A549 (cell line): ENCODE results near the gene MGRN1. TPM values are rescaled to one million over a fixed set of nuclear protein-coding genes. Genes with fewer than 3 reads are reported as not detected.

Source experiments
- ATAC-seq, 2 experiments: fragments of 200-7000 bp in 1 of 2; fragments of >200 bp in 1 of 2; cut with Nextera tagmentation in 1 of 2; cut with Tn5 transposase in 1 of 2; 3 replicates each; pipeline versions ENCODE4 v1.8.0 to v1.9.1; 2018 to 2020; ENCODE audit warnings: mild to moderate bottlenecking in 1 of 2, moderate library complexity in 1 of 2
- CTCF ChIA-PET: fragments of 300-600 bp; sonication (Branson Sonifier 250); formaldehyde crosslinking; extraction: SDS; loops from one replicate; lab custom pipeline; 2021; ENCODE audit warnings: antibody characterized with exemption, inconsistent platforms; lab: Yijun Ruan, JAX
- POLR2A ChIA-PET: fragments of 350-600 bp; formaldehyde crosslinking; extraction: SDS; loops from one replicate; lab custom pipeline; 2021; ENCODE audit warnings: antibody characterized with exemption, inconsistent platforms; lab: Yijun Ruan, JAX
- DNase-seq, 2 experiments: peaks; one replicate each; pipeline versions ENCODE4 v3.0.0 to v3.0.0-alpha.2; 2011 to 2016; ENCODE audit warnings: low read depth in 1 of 2, low spot score in 1 of 2
- FAIRE-seq: peaks from 2 replicates; lab custom pipeline; 2011; peaks lifted over from hg19 to GRCh38; lab: Jason Lieb, UNC
- H3K27ac ChIP-seq, 2 experiments: fragments of >200 bp; sonication (Bioruptor Twin); formaldehyde crosslinking; 3 replicates each; pipeline ENCODE4 v1.5.1; 2016 to 2017
- H3K4me1 ChIP-seq: fragments of >200 bp; sonication (Bioruptor Twin); formaldehyde crosslinking; 3 replicates; pipeline ENCODE4 v1.6.1; 2016
- H3K4me2 ChIP-seq: fragments of >200 bp; sonication (Bioruptor Twin); formaldehyde crosslinking; 3 replicates; pipeline ENCODE4 v1.6.1; 2016
- H3K4me3 ChIP-seq: fragments of >200 bp; sonication (Bioruptor Twin); formaldehyde crosslinking; 3 replicates; pipeline ENCODE4 v1.5.1; 2016
- H3K9me3 ChIP-seq: fragments of >200 bp; sonication (Bioruptor Twin); formaldehyde crosslinking; 3 replicates; pipeline ENCODE4 v1.6.1; 2016
- BCL3 ChIP-seq: fragments of >200 bp; sonication (Bioruptor Twin); formaldehyde crosslinking; IDR thresholded peaks from 3 replicates; pipeline ENCODE4 v1.6.1; 2016
- BHLHE40 ChIP-seq: IDR thresholded peaks from 2 replicates; pipeline ENCODE4 v1.6.1; 2012; ENCODE audit warnings: low read depth, low read length, inconsistent platforms
- CBX8 ChIP-seq: fragments of 200-600 bp; sonication (generic); IDR thresholded peaks from 2 replicates; pipeline ENCODE4 v1.6.1; 2016
- CHD4 ChIP-seq: fragments of 200-600 bp; sonication (generic); IDR thresholded peaks from 2 replicates; pipeline ENCODE4 v1.6.1; 2016; ENCODE audit warnings: antibody characterized with exemption, mild to moderate bottlenecking, borderline replicate concordance
- CTCF ChIP-seq: fragments of >200 bp; sonication (Bioruptor Twin); formaldehyde crosslinking; IDR thresholded peaks from 3 replicates; pipeline ENCODE4 v1.5.1; 2016
- EHF ChIP-seq: fragments of 250-450 bp; sonication (Bioruptor Pico); IDR thresholded peaks from 2 replicates; pipeline ENCODE4 v1.5.0; 2020; ENCODE audit warnings: mild to moderate bottlenecking
- EHMT2 ChIP-seq: fragments of 200-600 bp; sonication (generic); IDR thresholded peaks from 2 replicates; pipeline ENCODE4 v1.6.1; 2016; ENCODE audit warnings: antibody characterized with exemption, low read depth, mild to moderate bottlenecking, moderate library complexity
- EP300 ChIP-seq, 2 experiments: fragments of >200 bp; sonication (Bioruptor Twin); formaldehyde crosslinking; IDR thresholded peaks; 2 replicates in 1 of 2; 3 replicates in 1 of 2; pipeline ENCODE4 v1.6.1; 2016 to 2017
- FOSL2 ChIP-seq, 2 experiments: fragments of 450-650 bp in 1 of 2; fragments of >200 bp in 1 of 2; sonication (Bioruptor Twin) in 1 of 2; formaldehyde crosslinking; IDR thresholded peaks; 2 replicates each; pipeline versions ENCODE4 v1.5.0 to v1.6.1; 2016 to 2020; ENCODE audit warnings: mild to moderate bottlenecking in 1 of 2, moderate library complexity in 1 of 2
- HDAC2 ChIP-seq: fragments of 200-600 bp; sonication (generic); IDR thresholded peaks from 2 replicates; pipeline ENCODE4 v1.6.1; 2016
- HES2 ChIP-seq: fragments of >200 bp; sonication (Bioruptor Twin); formaldehyde crosslinking; IDR thresholded peaks from 2 replicates; pipeline ENCODE4 v1.6.1; 2016
- HEYL ChIP-seq: fragments of 250-450 bp; sonication (Bioruptor Pico); IDR thresholded peaks from 2 replicates; pipeline ENCODE4 v1.8.0; 2021; ENCODE audit warnings: mild to moderate bottlenecking, moderate library complexity
- HOXB5 ChIP-seq: fragments of 250-450 bp; sonication (Bioruptor Pico); IDR thresholded peaks from 2 replicates; pipeline ENCODE4 v1.5.0; 2020; ENCODE audit warnings: mild to moderate bottlenecking, moderate library complexity
- JUNB ChIP-seq: fragments of >200 bp; sonication (Bioruptor Twin); formaldehyde crosslinking; IDR thresholded peaks from 2 replicates; pipeline ENCODE4 v1.6.1; 2016
- KDM1A ChIP-seq: fragments of 200-600 bp; sonication (generic); IDR thresholded peaks from 2 replicates; pipeline ENCODE4 v1.6.1; 2016; ENCODE audit warnings: low read depth, mild to moderate bottlenecking
- KDM5A ChIP-seq: fragments of 200-600 bp; sonication (generic); IDR thresholded peaks from 2 replicates; pipeline ENCODE4 v1.6.1; 2016; ENCODE audit warnings: antibody characterized with exemption, mild to moderate bottlenecking
- MAX ChIP-seq: IDR thresholded peaks from 2 replicates; pipeline ENCODE4 v1.6.1; 2012
- MYC ChIP-seq: IDR thresholded peaks from 2 replicates; pipeline ENCODE4 v1.6.1; 2012; ENCODE audit warnings: mild to moderate bottlenecking, inconsistent platforms, low read length, improper control_type of control experiment, borderline replicate concordance
- NFE2L2 ChIP-seq: fragments of 150-350 bp; conservative IDR thresholded peaks from 2 replicates; pipeline ENCODE4 v1.6.1; 2014; ENCODE audit warnings: low read length
- NPAS2 ChIP-seq: fragments of 250-450 bp; sonication (Bioruptor Pico); IDR thresholded peaks from 2 replicates; pipeline ENCODE4 v1.8.0; 2022; ENCODE audit warnings: mild to moderate bottlenecking, moderate library complexity, borderline replicate concordance
- NR3C1 ChIP-seq: fragments of >200 bp; sonication (Bioruptor Twin); formaldehyde crosslinking; IDR thresholded peaks from 3 replicates; pipeline ENCODE4 v1.6.1; 2017
- POLR2A ChIP-seq: IDR thresholded peaks from 2 replicates; pipeline ENCODE4 v1.6.1; 2012; ENCODE audit warnings: mild to moderate bottlenecking, low read length
- REST ChIP-seq: fragments of 200-600 bp; sonication (generic); IDR thresholded peaks from 2 replicates; pipeline ENCODE4 v1.6.1; 2016; ENCODE audit warnings: antibody characterized with exemption, mild to moderate bottlenecking, moderate library complexity
- SMC3 ChIP-seq: fragments of >200 bp; sonication (Bioruptor Twin); formaldehyde crosslinking; IDR thresholded peaks from 3 replicates; pipeline ENCODE4 v1.6.1; 2018; ENCODE audit warnings: inconsistent platforms
- SREBF2 ChIP-seq: fragments of 450-650 bp; IDR thresholded peaks from 2 replicates; pipeline ENCODE4 v1.6.1; 2014; ENCODE audit warnings: mild to moderate bottlenecking, moderate library complexity
- ZSCAN20 ChIP-seq: fragments of 250-450 bp; sonication (Bioruptor Pico); IDR thresholded peaks from 2 replicates; pipeline ENCODE4 v1.8.0; 2022; ENCODE audit warnings: mild to moderate bottlenecking, moderate library complexity
- WGBS: methylation state at CpG from one replicate; pipeline ENCODE4 v1.1.6; 2017; ENCODE audit errors: missing lambda C conversion rate; 5-methylcytosine and 5-hydroxymethylcytosine counted together
- polyA plus RNA-seq, 4 experiments: library from polyadenylated mRNA; depleted of rRNA in 3 of 4; stranded (reverse); fragments of >200 nt; fragmentation: RNase III in 1 of 4; extraction: RNeasy Plus Mini Kit Qiagen cat#74134 plus additional on column Dnase treatment in 1 of 4; gene quantifications; 2 replicates in 3 of 4; 3 replicates in 1 of 4; pipeline ENCODE4 v1.2.3, GENCODE V29; 2011 to 2017
- TF ChIP-seq, protein P1 (sequence below): fragments of 250-450 bp; sonication (Bioruptor Pico); IDR thresholded peaks from 2 replicates; pipeline ENCODE4 v1.5.0; 2021; ENCODE audit warnings: mild to moderate bottlenecking, moderate library complexity, borderline replicate concordance
- TF ChIP-seq, protein P2 (sequence below): IDR thresholded peaks from 2 replicates; pipeline ENCODE4 v1.6.1; 2012; ENCODE audit warnings: low read depth, borderline replicate concordance
- TF ChIP-seq, protein P3 (sequence below): fragments of 250-450 bp; sonication (Bioruptor Pico); IDR thresholded peaks from 2 replicates; pipeline ENCODE4 v1.5.0; 2020; ENCODE audit warnings: low read depth, mild to moderate bottlenecking, moderate library complexity

MGRN1 gene
- polyA plus RNA-seq, 2 of the 4 experiments (the other 2 are of a cell fraction), result 4.3 to 29.9 TPM

DNA sequence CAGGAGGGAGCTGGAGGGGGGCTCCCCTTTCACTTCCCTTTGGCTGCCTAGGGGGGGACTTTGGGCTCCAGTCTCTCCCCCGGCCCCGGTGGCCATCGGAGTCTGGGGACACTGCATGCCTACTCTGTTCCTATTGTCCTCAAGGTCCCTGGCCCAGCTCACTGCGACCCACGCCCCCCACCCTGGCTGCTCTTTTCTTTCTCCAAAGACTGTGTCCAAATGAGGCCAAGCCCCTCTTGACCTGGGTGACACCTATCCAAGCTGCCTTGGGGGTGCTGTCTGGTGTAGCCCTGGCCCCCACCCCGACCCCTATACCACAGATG lies 22.8 kb upstream of the MGRN1 start:
- POLR2A ChIA-PET, result no interaction called here
- H3K4me1 ChIP-seq, result 0 out of 3 replicates have a peak, but pooled peaks cover 5% of the 10 kb centered on the region
- 80% methylated on average over 6 of the region's 6 CpGs for WGBS
- ATAC-seq (no peak), DNase-seq (no peak)
- no peak overlapping the region for H3K4me2 ChIP-seq
- H3K9me3 ChIP-seq, result no peaks in the 10 kb centered on the region
- TF ChIP-seq EP300 (IDR thresholded peaks at IDR 0.05) (no peak), REST (no peak), SMC3 (no peak), CHD4 (no peak), BHLHE40 (no peak), HOXB5 (CRISPR knock-in tag) (no peak), BCL3 (no peak), EHF (CRISPR knock-in tag) (no peak), HES2 (no peak), MAX (no peak), MYC (no peak), SREBF2 (no peak), NFE2L2 (no peak)
- TF ChIP-seq, protein P1, sequence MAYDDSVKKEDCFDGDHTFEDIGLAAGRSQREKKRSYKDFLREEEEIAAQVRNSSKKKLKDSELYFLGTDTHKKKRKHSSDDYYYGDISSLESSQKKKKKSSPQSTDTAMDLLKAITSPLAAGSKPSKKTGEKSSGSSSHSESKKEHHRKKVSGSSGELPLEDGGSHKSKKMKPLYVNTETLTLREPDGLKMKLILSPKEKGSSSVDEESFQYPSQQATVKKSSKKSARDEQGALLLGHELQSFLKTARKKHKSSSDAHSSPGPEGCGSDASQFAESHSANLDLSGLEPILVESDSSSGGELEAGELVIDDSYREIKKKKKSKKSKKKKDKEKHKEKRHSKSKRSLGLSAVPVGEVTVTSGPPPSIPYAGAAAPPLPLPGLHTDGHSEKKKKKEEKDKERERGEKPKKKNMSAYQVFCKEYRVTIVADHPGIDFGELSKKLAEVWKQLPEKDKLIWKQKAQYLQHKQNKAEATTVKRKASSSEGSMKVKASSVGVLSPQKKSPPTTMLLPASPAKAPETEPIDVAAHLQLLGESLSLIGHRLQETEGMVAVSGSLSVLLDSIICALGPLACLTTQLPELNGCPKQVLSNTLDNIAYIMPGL (CRISPR knock-in tag), result no peak
- TF ChIP-seq, protein P2, sequence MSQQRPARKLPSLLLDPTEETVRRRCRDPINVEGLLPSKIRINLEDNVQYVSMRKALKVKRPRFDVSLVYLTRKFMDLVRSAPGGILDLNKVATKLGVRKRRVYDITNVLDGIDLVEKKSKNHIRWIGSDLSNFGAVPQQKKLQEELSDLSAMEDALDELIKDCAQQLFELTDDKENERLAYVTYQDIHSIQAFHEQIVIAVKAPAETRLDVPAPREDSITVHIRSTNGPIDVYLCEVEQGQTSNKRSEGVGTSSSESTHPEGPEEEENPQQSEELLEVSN, result no peak
- TF ChIP-seq, all 56 proteins: peak for 0
- no peak overlapping the region for H3K4me3 ChIP-seq
- no peak overlapping the region for H3K27ac ChIP-seq
- CTCF ChIA-PET, result interaction anchor here (0.6 to 2.0 kb wide), 5 partner anchors 16 to 188 kb away, joined by 3 to 7 read pairs (median 4); no protein-coding TSS in a partner anchor
- FAIRE-seq, result no peak

- ChIA-PET POLR2A (no interaction called here), CTCF (interaction anchor here (0.6 to 2.0 kb wide), 5 partner anchors 17 to 187 kb away, joined by 3 to 7 read pairs (median 4); no protein-coding TSS in a partner anchor)
- Histone ChIP-seq H3K4me1 (no peaks in the 10 kb centered on the region), H3K9me3 (no peaks in the 10 kb centered on the region), H3K4me2 (no peak overlapping the region), H3K27ac (no peak overlapping the region), H3K4me3 (no peak overlapping the region)
- WGBS, result 86% methylated on average over 4 of the region's 8 CpGs
- DNase-seq (no peak), FAIRE-seq (no peak), ATAC-seq (0 out of 6 replicates have a peak, but pooled peaks of 1 of the 2 experiments have one; percentile 2)
- TF ChIP-seq CTCF (no peak), CBX8 (no peak), JUNB (no peak), EP300 (IDR thresholded peaks at IDR 0.05) (no peak), FOSL2 (IDR thresholded peaks at IDR 0.05) (no peak), FOSL2 (CRISPR knock-in tag; IDR thresholded peaks at IDR 0.05) (no peak), MAX (no peak), EHMT2 (no peak), HEYL (no peak), KDM1A (no peak), ZSCAN20 (CRISPR knock-in tag) (no peak), POLR2A (no peak), HDAC2 (no peak), NPAS2 (CRISPR knock-in tag) (no peak), KDM5A (no peak), NR3C1 (no peak), EHF (CRISPR knock-in tag) (no peak)
- TF ChIP-seq, protein P3, sequence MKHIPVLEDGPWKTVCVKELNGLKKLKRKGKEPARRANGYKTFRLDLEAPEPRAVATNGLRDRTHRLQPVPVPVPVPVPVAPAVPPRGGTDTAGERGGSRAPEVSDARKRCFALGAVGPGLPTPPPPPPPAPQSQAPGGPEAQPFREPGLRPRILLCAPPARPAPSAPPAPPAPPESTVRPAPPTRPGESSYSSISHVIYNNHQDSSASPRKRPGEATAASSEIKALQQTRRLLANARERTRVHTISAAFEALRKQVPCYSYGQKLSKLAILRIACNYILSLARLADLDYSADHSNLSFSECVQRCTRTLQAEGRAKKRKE (CRISPR knock-in tag), result no peak
These were observed 22.3 kb upstream of the MGRN1 start for GRCh38 chr16:4602331-4602730.
